IPS-NIHi7 (cell line): ENCODE measurements around the gene STRN.
"Not testable (repeated sequence)": the region's sequence is repeated elsewhere in the genome, so short reads cannot be mapped to it uniquely, and the experiment has no call there.

Experiments used
- DNase-seq: peaks from one replicate; pipeline ENCODE4 v3.0.0; 2012; ENCODE audit warnings: mixed read lengths; ENCODE audit errors: extremely low spot score

The STRN gene

GRCh38 chr2:36964496-36965058 is 1.8 kb downstream of the STRN start:
- no peak for DNase-seq

DNA sequence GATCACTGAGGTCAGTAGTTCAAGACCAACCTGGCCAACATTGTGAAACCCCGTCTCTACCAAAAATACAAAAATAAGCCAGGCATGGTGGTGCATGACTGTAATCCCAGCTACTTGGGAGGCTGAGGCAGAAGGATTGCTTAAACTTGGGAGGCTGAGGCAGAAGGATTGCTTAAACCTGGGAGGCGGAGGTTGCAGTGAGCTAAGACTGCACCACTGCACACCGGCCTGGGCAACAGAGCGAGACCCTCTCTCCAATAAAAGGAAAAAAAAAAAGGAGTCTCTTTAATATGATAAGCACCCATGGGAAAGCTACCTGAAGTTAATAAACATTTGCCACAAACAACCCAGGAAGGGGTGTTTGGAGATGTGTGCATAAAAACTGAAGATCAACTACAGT is 2.6 kb downstream of the STRN start:
- no peak for DNase-seq

GRCh38 chr2:36963106-36963505 is 3.2 kb downstream of the STRN start:
- DNase-seq, result peak; percentile 45

- no peak for DNase-seq
Measured at GRCh38 chr2:36960773-36961172, 5.6 kb downstream of the STRN start.

DNA sequence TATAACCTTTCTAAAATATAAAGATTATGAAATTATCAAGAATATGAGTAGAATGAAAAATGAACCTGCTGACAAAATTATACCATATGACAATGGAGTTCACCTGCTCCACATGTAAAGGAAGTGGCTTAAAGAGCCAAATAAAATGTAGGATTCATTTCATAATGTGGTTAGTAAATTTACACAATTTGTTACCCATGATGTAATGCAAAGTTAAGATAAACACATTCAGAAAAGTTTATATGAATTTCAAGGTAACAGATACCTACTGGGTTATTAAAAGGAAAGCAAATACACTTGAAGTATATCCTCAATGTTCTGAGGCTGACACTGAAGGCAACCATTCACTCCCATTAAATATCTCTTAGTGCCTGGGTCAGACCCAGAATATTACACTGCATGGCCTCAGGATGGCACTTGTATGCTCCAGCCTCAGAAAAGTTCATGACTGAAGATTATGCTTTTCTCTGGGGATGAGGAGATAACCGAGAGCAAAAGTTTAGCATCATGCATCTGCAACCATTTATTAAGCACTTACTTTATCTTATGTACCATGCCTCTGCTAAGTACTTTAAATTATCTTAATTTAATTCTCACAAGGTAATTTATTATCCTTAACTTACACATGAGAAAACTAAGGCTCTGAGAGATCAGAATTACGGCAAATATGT is 6.2 kb downstream of the STRN start:
- DNase-seq, result no peak

DNA sequence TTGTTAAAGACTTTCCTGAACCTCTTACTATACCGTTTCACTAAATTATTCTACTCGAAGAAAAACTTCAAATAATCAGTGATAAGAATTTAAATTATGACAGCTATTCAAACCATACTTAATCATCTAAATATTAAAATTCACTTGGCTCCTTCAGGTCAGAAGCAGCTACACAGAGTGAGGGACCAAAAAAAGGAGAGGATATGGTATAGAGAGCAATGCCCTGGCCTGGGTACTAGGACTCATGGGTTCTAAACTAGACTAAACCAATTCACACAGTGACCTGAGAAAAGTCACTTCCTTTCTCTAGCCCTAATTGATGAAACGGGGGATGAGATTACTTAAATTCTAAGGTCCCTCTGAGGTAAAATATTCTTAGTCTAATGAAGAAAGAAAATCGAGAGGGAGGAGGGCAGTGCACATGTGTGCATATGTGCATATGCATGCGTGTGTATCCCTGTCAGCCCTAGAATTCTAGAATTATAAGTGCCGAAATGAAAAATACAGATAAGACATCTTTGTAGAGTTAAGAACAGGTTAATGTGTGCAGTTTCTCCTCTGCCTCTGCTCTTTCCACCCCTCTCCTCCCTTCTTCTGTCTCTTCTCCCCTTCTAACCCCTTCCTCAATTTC is 11.2 kb downstream of the STRN start:
- no peak for DNase-seq

- peak; percentile 52 for DNase-seq
Measured at GRCh38 chr2:36952748-36953197, 13.6 kb downstream of the STRN start.

DNA sequence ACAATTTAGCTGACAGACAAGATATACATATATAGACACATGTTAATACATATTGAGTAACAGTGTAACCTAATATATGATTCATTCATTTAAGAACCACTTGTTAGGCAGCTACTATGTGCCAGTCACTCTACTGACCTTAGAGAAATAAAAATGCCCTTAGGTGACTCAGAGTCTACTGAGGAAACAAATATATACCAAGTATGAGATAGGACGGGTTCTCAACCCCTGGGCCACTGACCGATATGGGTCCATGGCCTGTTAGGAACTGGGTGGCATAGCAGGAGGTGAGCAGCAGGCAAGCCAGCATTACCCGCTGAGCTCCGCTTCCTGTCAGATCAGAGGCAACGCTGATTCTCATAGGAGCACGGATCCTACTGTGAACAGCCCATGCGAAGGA is 14.8 kb downstream of the STRN start:
- DNase-seq, result no peak

DNA sequence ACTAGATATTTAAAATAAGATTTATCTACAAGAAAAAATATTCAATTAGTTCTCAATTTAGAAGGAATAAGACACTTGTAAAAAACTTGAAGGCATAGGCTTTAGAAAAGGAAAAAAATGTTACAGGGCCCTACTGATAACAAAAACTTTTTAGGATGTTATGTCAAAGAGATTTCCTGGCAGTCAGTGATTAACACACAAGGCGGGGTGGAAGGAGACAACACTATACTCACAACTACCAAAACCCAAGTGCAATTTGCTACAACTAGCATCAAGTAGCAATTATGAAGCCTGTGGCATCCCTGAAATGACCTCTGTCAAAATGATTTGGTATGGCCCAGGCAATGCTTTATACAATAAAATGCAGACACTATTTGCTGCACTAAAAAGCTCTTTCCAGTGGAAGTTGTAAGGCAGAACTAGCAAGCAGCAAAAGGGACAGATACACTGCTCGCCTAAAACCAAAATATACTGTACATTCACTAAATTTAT is 15.3 kb downstream of the STRN start:
- DNase-seq, result no peak

DNA sequence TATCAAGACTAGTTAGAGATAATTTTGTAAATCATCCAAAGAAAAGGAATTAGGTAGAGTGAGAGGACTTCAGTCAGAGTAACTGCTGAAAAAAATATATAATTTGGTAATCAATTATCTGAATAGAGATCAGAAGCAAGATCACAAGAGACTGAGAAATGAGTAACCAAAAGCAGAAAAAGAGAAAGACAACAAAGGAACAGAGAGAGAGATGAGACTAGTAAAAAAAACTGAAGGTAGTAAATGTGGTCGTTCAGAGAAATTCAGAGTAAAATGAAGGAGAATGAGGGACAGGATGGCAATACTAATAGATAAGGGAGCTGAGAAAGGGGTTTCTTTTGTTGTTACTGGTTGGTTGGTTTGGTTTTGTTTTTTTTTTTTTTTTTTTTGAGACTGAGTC is 16.5 kb downstream of the STRN start:
- no peak for DNase-seq

DNA sequence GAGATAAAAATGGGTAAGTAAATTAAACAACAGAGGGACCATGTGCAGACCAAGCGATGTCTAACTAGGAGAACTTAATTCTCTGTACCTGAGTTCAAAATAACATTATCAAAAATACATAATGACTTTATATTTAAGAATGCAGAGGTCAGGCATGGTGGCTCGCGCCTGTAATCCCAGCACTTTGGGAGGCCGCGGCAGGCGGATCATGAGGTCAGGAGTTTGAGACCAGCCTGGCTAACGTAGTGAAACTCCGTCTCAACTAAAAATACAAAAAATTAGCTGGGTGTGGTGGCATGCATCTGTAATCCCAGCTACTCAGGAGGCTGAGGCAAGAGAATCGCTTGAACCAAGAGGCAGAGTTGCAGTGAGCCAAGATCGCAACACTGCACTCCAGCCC is 21.1 kb downstream of the STRN start:
- not testable (repeated sequence) for DNase-seq

- no peak for DNase-seq
Measured at GRCh38 chr2:36941867-36942266, 24.5 kb downstream of the STRN start.

DNA sequence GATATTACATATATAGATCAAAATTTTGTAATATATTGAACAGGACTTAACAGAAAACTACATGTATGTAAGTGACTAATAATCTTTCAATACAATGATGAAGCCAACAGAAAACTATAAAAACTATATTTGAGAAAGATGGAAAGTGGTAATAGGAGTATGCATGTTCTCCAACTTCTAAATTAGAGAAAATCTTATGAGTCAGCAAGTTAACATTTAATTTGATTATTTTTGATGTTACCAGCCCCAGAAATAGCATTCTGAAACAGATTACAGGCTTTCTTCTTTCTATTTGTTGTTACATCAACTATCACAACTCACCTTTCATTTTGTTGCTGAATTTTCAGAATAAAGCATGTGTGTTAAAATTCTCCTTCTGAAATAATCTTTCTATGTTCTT is 29.8 kb downstream of the STRN start:
- DNase-seq, result not testable (repeated sequence)

DNA sequence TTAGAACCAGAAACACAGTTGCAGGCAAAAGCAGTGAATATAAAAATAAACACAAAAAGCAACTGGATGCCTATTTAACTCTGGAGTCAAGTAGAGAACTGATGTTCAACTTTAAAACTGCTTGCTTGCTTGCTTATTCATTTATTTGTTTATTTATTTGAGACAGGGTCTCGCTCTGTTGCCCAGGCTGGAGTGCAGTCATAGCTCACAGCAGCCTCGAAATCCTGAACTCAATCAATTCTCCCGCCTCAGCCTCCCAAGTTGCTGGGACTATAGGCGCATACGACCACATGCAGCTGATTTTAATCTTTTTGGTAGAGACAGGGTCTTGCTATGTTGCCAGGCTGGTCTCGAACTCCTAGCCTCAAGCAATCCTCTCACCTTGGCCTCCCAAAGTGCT is 34.6 kb downstream of the STRN start:
- not testable (repeated sequence) for DNase-seq

- DNase-seq, result not testable (repeated sequence)
Measured at GRCh38 chr2:36930787-36931410, 35.4 kb downstream of the STRN start.

DNA sequence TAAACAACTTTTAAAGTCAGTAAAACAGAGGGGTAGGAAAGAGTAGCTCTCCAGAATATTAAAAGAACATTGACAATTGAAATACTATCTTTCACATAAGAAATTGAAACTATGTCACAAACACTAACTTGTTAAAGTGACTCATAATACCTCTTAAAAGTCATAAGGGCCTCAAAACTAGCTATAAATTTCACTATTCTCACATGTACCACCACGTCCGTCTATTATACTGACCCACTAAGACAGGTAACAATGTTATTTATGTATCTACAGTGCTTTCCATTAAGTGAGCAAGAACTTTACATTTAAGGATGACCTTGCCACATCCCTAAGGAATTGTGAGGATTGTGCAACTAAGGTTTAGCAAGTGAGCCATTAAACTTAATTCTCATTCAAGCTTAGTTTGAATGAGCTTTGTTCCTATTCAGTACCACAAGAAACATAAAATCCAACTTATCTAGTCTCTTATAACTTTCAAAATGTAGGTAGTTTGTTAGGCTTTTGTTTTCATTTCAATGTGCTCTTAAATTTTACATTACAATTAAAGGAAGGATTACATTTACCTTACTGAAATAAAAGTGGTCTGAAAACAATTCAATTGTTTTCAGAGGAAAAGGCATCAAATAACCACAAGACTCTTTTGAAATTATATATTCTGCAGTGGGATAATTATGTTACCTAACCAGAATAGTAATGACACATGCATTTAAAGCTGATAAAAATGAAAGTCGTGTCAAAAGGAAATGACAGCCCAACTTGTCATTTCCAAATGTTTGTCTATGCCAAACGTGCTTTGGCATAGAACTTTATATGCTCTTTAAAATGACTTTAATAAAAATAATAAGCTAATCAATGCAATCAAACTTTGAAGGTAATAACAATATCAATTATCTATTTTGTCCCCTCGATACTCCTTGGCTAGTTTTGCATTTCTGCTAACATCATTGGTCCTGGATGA is 39.9 kb downstream of the STRN start:
- DNase-seq, result not testable (repeated sequence)

DNA sequence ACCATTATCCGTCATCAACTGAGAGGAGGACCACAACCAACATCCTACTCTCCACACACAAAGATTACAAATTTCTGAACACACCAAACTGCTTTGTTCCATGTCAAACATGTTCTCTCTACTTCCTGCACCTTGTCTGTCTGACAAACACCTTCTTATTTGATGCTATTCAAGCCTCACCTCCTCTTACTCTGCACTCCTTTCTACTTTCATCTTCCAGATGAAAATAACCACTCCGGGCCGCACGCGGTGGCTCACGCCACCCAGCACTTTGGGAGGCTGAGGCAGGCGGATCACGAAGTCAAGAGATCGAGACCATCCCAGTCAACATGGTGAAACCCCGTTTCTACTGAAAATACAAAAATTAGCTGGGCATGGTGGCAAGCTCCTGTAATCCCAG is 43.7 kb downstream of the STRN start:
- not testable (repeated sequence) for DNase-seq

DNA sequence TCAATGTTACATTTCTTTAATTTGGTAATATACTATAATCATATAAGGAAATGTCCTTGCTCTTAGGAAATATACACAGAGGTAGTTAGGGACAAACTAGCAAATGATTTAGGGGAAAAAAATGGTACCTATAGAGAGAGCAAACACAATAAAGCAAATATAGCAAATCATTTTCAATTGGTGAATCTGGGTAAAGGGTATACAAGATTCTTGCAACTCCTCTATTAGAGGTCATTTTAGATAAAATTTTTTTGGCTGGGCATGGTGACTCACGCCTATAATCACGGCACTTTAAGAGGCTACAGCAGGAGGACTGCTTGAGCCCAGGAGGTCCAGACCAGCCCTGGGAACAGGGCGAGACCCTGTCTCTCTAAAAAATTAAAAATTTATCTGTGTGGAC is 44.4 kb downstream of the STRN start:
- DNase-seq, result no peak

- peak; percentile 14 for DNase-seq
Measured at GRCh38 chr2:36919041-36919837, 47.1 kb downstream of the STRN start.

DNA sequence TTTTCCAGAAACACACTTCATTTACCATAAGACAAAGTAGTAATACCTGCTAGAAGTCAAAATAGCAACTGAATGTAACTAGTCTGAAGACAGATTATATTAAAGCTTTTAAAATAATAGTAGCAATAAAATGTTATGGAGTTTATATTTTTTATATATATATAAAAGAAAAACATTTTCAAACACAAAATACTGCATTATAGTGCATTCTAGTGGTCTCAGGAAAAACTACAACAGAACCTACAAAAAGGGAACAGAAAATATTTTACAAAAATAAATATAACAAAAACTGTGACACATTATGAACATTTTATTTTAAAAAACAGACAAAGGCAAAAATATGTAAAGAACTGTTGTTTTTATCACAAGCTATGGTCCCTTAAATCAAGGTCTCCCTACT is 48.0 kb downstream of the STRN start:
- DNase-seq, result no peak

- no peak for DNase-seq
Measured at GRCh38 chr2:36915627-36916026, 50.7 kb downstream of the STRN start.
